Activated CD8-positive, alpha-beta memory T cell treated with anti-CD3 and anti-CD28 coated beads, Interleukin-2, amount 10 ng/mL, durations not matched to agents 7 days and 5 days (primary cell): ENCODE data around the gene NUDT1. TPM values are rescaled to one million over a fixed set of nuclear protein-coding genes. Genes with fewer than 3 reads are reported as not detected.
A peak's percentile ranks its signal among the peaks of the same experiment; 100 is the strongest.
"Not testable (repeated sequence)": the region's sequence is repeated elsewhere in the genome, so short reads cannot be mapped to it uniquely, and the experiment has no call there.

Experiments used
- ATAC-seq: fragments of 150-1000 bp; cut with Tn5 transposase; one replicate; pipeline ENCODE4 v1.10.0; 2021; ENCODE audit warnings: moderate library complexity
- CTCF ChIA-PET: fragments of 350-600 bp; sonication (Branson Sonifier 250); formaldehyde crosslinking; loops from one replicate; lab custom pipeline; 2021; ENCODE audit warnings: antibody characterized with exemption; lab: Charles Lee
- DNase-seq: peaks from one replicate; pipeline ENCODE4 v3.0.0-alpha.2; 2020
- H3K27ac Mint-ChIP-seq: one replicate; pipeline ENCODE4 v1.8.0; 2021; ENCODE audit warnings: mild to moderate bottlenecking, mixed read lengths
- H3K27me3 Mint-ChIP-seq: one replicate; pipeline ENCODE4 v1.8.0; 2021; ENCODE audit warnings: mixed read lengths
- H3K36me3 Mint-ChIP-seq: one replicate; pipeline ENCODE4 v1.8.0; 2021; ENCODE audit warnings: mild to moderate bottlenecking, mixed read lengths
- H3K4me1 Mint-ChIP-seq: one replicate; pipeline ENCODE4 v1.8.0; 2021; ENCODE audit warnings: mixed read lengths
- H3K4me3 Mint-ChIP-seq: one replicate; pipeline ENCODE4 v1.8.0; 2021; ENCODE audit warnings: mild to moderate bottlenecking, moderate library complexity, mixed read lengths
- H3K9me3 Mint-ChIP-seq: one replicate; pipeline ENCODE4 v1.8.0; 2022; ENCODE audit warnings: low read depth, mixed read lengths
- total RNA-seq, 2 experiments: library from RNA; stranded (reverse); gene quantifications; one replicate each; pipeline ENCODE4 v1.2.3, GENCODE V29; 2021

Gene NUDT1
- total RNA-seq, 2 experiments from 2014 or later: 85.7 to 105 TPM

DNA sequence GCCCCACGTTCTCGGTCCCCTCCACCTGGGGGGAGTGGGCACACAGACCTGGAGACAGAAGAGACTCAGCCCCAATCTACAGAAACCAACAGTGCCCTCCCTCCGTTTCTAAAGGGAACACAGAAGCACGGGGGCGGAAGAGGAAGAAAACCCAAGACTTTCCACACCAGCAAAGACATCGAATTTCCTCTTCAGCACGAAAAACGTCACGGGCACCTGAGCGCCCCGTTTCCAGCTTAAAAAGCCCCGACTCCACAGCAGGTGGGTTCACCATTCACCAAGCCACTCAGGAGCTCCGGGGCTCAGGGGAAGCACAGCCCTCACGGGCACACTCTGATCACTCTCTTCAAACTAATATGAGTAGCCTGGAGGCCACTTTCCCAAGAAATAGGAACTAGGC is 19.6 kb downstream of the NUDT1 start:
- ATAC-seq (no peak), DNase-seq (no peak)
- CTCF ChIA-PET: interaction anchor here (1.6 kb wide), 1 partner anchor 13 kb away, joined by 6 read pairs; no protein-coding TSS in a partner anchor
- peaks cover 12% of the 10 kb centered on the region for H3K4me1 Mint-ChIP-seq
- no peak overlapping the region for H3K4me3 Mint-ChIP-seq
- no peaks in the 10 kb centered on the region for H3K9me3 Mint-ChIP-seq
- H3K27me3 Mint-ChIP-seq: peaks cover 4% of the 10 kb centered on the region
- peak overlapping the region; percentile 59 for H3K27ac Mint-ChIP-seq
- H3K36me3 Mint-ChIP-seq: peaks cover 1% of the 10 kb centered on the region

DNA sequence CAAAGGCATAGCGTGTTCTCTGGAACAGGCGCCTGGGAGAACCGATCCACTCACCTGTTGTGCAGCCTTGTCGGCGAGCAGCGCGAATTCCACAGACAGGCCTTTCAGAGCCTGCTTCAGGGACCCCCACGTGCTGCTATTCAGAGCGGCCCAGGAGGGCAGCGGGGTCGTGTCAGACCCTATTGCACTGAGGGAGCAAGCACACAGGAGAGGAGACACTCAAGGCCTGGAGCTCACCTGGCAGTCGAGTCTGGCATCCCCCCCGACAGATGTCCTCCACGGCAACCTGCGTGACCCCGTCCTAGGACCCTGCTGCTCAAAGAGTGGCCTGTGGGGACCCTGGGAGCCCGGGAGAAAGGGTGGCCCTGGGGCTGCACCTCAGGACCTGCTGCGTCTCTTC is 21.1 kb downstream of the NUDT1 start:
- CTCF ChIA-PET: no interaction called here
- Mint-ChIP-seq H3K27me3 (peaks cover 4% of the 10 kb centered on the region), H3K36me3 (peaks cover 1% of the 10 kb centered on the region), H3K27ac (no peak overlapping the region), H3K9me3 (no peaks in the 10 kb centered on the region), H3K4me1 (peaks cover 12% of the 10 kb centered on the region), H3K4me3 (no peak overlapping the region)
- DNase-seq: no peak
- no peak for ATAC-seq

DNA sequence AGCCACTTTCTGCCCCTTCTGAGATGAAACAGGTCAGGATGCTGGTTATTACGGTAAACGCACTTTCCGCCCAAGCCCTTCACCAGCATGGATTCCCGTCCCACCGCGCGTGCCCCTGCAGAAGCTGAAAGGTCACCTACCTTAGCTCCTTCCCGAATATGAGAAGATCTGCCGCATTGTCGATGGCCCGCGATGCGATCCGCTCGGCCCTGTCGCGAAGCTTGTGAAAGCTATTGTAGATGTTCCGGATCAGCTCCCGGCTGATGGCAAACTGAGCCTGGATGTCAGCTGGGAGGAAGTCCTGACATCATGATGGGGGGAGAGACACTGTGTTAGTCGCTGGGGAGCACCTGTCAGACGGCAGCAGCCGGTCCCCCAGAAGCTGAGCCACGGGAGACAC is 22.1 kb downstream of the NUDT1 start:
- Mint-ChIP-seq H3K4me1 (peaks cover 4% of the 10 kb centered on the region), H3K36me3 (peaks cover 1% of the 10 kb centered on the region), H3K27me3 (peaks cover 4% of the 10 kb centered on the region), H3K4me3 (no peak overlapping the region), H3K9me3 (no peaks in the 10 kb centered on the region), H3K27ac (no peak overlapping the region)
- ATAC-seq (no peak), DNase-seq (no peak)
- CTCF ChIA-PET: no interaction called here

DNA sequence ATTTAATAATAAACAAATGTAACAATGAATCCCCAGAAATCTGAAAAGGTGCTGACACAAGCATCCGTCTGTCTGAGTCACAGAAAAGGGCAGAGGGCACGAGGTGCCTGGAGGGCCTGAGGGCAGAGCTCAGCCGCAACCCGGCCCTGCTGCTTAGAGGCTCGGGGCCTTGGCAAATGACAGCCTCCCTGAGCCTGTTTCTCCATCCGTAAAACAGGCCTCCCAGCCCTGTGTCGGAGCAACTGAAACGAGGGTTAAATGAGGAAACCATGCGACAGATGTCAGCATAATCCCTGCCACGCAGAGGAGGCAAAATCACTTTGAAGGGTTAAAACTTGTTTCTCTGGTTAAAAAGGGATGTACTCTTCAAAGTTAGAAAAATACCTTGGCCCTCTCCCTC is 24.9 kb downstream of the NUDT1 start:
- CTCF ChIA-PET: no interaction called here
- Mint-ChIP-seq H3K9me3 (no peaks in the 10 kb centered on the region), H3K27me3 (no peaks in the 10 kb centered on the region), H3K4me1 (no peaks in the 10 kb centered on the region), H3K4me3 (no peak overlapping the region), H3K27ac (no peak overlapping the region), H3K36me3 (no peaks in the 10 kb centered on the region)
- DNase-seq: no peak
- ATAC-seq: no peak

DNA sequence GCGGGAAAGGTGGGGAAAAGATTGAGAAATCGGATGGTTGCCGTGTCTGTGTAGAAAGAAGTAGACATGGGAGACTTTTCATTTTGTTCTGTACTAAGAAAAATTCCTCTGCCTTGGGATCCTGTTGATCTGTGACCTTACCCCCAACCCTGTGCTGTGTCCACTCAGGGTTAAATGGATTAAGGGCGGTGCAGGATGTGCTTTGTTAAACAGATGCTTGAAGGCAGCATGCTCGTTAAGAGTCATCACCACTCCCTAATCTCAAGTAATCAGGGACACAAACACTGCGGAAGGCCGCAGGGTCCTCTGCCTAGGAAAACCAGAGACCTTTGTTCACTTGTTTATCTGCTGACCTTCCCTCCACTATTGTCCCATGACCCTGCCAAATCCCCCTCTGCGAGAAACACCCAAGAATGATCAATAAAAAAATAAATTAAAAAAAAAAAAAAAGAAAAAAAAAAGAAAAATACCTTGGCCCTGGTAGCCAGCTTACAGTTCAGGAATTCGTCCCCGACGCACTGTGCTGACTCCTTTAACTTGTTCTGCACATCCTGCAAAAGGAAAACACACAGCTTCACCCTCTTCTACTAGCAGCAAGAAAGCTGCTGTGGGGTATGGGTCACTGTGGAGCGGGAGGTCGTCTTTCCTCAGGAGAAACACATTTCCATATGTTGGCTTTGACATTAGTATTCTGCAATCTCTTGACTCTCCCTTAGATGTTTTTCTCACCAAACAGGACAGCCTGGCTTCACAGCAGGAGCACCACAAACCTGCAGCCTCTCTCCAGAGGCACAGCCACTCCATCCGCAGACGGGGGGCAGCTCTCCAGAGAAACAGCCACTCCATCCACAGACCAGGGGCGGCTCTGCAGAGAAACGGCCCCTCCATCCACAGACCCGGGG is 27.3 kb downstream of the NUDT1 start:
- H3K36me3 Mint-ChIP-seq, DNase-seq, H3K27ac Mint-ChIP-seq, H3K4me3 Mint-ChIP-seq, ATAC-seq, H3K9me3 Mint-ChIP-seq, H3K27me3 Mint-ChIP-seq, H3K4me1 Mint-ChIP-seq: not testable (repeated sequence)
- CTCF ChIA-PET: interaction anchor here (0.7 kb wide), 1 partner anchor 26 kb away, joined by 3 read pairs; no protein-coding TSS in a partner anchor

DNA sequence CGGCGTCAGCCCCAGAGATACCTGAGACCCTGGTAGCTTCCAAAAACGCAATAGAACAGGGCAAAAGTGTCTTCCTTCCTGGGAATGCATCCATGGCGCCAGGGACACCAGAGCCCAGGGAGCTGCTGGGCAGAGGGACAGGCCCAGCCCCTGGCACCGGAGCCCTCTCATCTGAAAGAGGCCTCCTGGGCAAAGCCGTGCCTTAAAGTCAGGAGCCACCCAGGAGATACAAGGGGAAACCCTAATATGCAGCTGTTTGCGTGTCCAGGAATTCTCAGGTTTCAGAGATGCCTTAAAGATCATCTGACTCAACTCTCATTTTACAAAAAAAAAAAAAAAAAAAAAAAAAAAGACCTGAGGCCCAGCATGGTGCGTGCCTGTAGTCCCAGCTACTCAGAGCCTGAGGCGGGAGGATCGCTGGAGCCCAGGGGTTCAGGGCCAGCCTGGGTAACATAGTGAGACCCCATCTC is 28.0 kb downstream of the NUDT1 start:
- DNase-seq: no peak
- H3K27ac Mint-ChIP-seq: no peak overlapping the region
- CTCF ChIA-PET: interaction anchor here (0.7 kb wide), 1 partner anchor 25 kb away, joined by 3 read pairs; no protein-coding TSS in a partner anchor
- ATAC-seq: no peak
- H3K4me1 Mint-ChIP-seq: no peaks in the 10 kb centered on the region
- H3K36me3 Mint-ChIP-seq: no peaks in the 10 kb centered on the region
- H3K27me3 Mint-ChIP-seq: no peaks in the 10 kb centered on the region
- no peak overlapping the region for H3K4me3 Mint-ChIP-seq
- no peaks in the 10 kb centered on the region for H3K9me3 Mint-ChIP-seq

DNA sequence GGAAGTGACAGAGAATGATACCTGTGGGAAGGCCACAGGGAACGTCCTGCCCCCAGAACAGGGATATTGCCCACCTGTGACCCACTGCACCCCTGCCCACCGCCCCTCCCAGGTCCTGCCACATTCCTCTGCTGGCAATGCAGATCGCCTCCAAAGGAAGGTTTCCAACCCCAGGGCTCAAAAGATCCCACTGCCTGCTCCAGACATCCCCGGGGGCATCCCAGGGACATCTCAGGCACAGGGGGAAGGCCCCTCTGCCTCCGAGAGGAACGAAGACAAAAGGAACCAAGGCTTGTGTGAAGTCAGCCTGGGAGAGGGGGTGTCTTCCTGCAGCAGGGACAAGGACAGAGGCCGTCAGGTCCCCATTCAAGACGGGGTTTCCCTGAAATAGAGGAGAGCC is 28.5 kb downstream of the NUDT1 start:
- CTCF ChIA-PET: no interaction called here
- Mint-ChIP-seq H3K9me3 (no peaks in the 10 kb centered on the region), H3K27ac (no peak overlapping the region), H3K27me3 (no peaks in the 10 kb centered on the region), H3K4me1 (no peaks in the 10 kb centered on the region), H3K4me3 (no peak overlapping the region), H3K36me3 (no peaks in the 10 kb centered on the region)
- no peak for DNase-seq
- ATAC-seq: no peak

DNA sequence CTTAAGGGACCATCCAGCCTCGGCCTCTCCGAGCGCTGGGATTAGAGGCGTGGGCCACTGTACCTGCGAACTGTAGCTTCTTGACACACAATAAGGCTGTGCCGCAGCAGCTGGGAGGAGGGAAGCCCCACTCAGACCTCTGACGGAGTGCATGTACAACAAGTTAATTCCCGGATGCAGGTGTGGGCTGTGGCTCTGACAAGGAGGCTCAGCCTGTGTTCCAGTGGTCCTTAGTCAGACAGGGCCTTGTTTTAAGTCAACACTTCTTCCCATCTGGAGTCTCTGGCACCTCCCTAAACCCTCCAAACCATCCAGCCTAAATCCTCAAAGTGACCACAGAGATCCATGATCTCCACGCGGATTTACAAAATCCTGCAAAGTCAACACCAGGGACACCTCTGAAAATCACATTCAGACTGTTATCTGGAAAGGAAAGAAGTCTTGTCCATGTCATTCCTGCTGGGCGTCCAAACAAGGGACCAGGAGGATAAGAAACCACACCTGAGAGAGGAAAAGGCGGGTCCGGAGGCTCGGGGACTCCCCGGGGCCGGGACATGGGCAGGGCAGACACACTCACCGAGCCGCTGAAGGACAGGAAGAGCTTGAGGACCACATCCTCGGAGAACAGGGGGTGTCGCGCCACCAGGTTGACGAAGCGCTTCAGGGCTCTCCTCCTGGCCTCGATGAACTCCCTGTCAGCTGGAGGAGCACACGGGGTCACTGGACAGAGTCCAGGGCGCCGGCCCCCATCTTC is 29.4 kb downstream of the NUDT1 start:
- Mint-ChIP-seq H3K4me3 (no peak overlapping the region), H3K27ac (no peak overlapping the region), H3K9me3 (no peaks in the 10 kb centered on the region), H3K36me3 (no peaks in the 10 kb centered on the region), H3K4me1 (no peaks in the 10 kb centered on the region), H3K27me3 (no peaks in the 10 kb centered on the region)
- no peak for DNase-seq
- no peak for ATAC-seq
- CTCF ChIA-PET: no interaction called here

DNA sequence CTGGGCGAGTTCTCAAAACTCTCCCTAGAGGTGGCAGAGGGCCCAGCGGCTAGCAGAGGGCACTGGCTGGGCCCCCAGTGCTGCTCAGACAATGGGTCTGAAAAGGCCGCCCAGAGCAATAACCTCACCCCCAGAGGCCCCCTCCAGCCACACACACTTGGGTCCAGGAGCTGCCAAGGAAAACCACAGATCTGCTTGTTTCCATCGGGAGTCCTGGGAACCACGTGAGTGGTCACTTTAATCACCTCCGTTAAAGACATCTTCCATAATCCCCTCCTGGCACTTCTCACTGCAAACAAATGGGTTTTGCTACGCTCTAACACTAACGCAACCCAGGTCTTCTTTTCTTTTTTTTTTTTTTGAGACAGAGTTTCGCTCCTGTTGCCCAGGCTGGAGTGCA is 30.0 kb downstream of the NUDT1 start:
- no peaks in the 10 kb centered on the region for H3K9me3 Mint-ChIP-seq
- H3K4me3 Mint-ChIP-seq: no peak overlapping the region
- H3K27me3 Mint-ChIP-seq: no peaks in the 10 kb centered on the region

DNA sequence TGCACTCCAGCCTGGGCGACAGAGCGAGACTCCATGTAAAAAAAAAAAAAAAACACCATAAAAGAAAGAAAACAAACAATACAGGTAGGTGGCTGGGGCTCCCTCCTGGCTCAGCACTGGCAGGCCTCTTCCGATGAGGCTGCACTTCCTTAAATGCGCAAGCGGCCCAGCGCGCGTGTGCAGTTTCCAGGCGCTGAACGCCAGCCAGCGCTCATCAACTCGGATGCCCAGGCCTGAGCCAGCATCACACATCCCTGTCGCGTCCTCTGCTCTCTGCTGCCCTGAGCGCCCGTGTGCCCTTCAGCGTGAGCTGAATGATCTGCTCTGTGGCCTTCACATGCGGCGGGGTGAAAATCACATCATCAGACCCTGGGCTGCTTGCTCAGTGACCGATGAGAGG is 31.8 kb downstream of the NUDT1 start:
- no peak overlapping the region for H3K4me3 Mint-ChIP-seq
- no peaks in the 10 kb centered on the region for H3K27me3 Mint-ChIP-seq
- H3K36me3 Mint-ChIP-seq: no peaks in the 10 kb centered on the region
- CTCF ChIA-PET: interaction anchor here (1.1 kb wide), 2 partner anchors 75 to 91 kb away, joined by 3 to 6 read pairs; no protein-coding TSS in a partner anchor
- no peak overlapping the region for H3K27ac Mint-ChIP-seq
- H3K9me3 Mint-ChIP-seq: no peaks in the 10 kb centered on the region
- DNase-seq (no peak), ATAC-seq (no peak)
- H3K4me1 Mint-ChIP-seq: no peaks in the 10 kb centered on the region

More for the DNA sequence above, 30.0 kb downstream of the NUDT1 start:
- H3K27ac Mint-ChIP-seq: no peak overlapping the region
- H3K36me3 Mint-ChIP-seq: no peaks in the 10 kb centered on the region
- DNase-seq (no peak), ATAC-seq (no peak)
- no peaks in the 10 kb centered on the region for H3K4me1 Mint-ChIP-seq
- CTCF ChIA-PET: no interaction called here

DNA sequence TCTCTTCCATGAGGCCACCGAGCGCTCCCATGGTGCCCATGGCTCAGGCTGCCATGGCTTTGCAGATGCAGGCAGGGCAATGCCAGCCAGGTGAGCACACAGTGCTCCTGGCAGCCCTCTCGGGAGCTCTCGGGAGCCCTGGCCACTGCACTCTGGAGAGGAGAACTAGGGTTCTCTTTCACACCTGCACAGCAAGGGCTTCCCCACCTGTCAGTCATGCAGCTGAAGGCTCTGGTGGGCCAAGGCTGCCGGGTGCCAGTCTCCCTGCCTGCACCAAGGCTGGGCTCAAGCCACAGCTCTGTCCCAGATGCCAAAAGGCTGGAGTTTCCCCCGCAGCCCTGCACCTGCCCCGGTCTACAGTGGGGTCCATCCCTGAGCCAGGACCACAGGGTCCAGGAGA is 32.6 kb downstream of the NUDT1 start:
- Mint-ChIP-seq H3K36me3 (no peaks in the 10 kb centered on the region), H3K4me1 (no peaks in the 10 kb centered on the region), H3K27ac (no peak overlapping the region), H3K9me3 (no peaks in the 10 kb centered on the region), H3K4me3 (no peak overlapping the region), H3K27me3 (no peaks in the 10 kb centered on the region)
- CTCF ChIA-PET: interaction anchor here (1.1 kb wide), 1 partner anchor 74 kb away, joined by 6 read pairs; no protein-coding TSS in a partner anchor
- ATAC-seq: no peak
- DNase-seq: no peak

DNA sequence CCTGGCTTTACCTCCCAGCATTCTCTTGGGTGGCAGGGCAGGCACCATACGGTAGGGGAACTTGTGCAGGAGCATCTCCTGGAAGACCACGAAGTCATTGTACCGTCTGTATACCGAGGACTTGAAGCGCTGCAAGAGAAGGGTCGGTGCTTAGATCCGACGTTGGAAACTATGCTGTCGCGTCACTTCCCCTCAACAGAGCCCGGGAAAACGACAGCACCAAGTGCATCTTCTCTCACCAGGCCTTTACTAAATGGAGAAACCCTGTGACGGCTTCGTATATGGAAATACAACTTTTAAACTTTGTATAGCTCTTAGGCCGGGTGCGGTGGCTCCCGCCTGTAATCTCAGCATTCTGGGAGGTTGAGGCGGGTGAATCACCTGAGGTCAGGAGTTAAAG is 33.1 kb downstream of the NUDT1 start:
- no peak overlapping the region for H3K4me3 Mint-ChIP-seq
- CTCF ChIA-PET: no interaction called here
- H3K27ac Mint-ChIP-seq: no peak overlapping the region
- H3K27me3 Mint-ChIP-seq: no peaks in the 10 kb centered on the region
- ATAC-seq (no peak), DNase-seq (no peak)
- no peaks in the 10 kb centered on the region for H3K36me3 Mint-ChIP-seq
- no peaks in the 10 kb centered on the region for H3K9me3 Mint-ChIP-seq
- H3K4me1 Mint-ChIP-seq: no peaks in the 10 kb centered on the region

DNA sequence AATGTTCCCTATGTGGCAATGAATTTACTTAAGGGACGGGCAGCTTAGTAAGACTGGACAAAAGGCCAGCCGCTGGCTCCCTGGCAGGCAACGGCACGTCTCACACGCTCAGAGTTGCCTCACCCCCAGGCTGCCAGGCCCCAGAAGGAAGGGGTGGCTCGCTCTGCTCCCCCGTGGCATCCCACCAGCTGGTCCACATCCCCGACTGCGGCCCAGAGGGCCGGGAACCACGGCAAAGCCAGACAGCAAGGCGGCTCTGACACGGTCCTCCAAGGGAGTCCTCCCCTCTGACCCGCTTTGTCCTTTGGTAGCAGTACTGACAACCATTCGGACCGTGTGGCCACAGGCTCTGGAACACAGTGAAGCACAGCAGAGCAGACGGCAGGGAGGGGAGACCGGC is 34.1 kb downstream of the NUDT1 start:
- no peak overlapping the region for H3K27ac Mint-ChIP-seq
- H3K36me3 Mint-ChIP-seq: no peaks in the 10 kb centered on the region
- CTCF ChIA-PET: no interaction called here
- no peaks in the 10 kb centered on the region for H3K4me1 Mint-ChIP-seq
- ATAC-seq (no peak), DNase-seq (no peak)
- no peaks in the 10 kb centered on the region for H3K27me3 Mint-ChIP-seq
- no peaks in the 10 kb centered on the region for H3K9me3 Mint-ChIP-seq
- H3K4me3 Mint-ChIP-seq: no peak overlapping the region
